Measurements from ENCODE around the gene CAPSL.
A peak's percentile ranks its signal among the peaks of the same experiment; 100 is the strongest.
"Not testable (repeated sequence)": the region's sequence is repeated elsewhere in the genome, so short reads cannot be mapped to it uniquely, and the experiment has no call there.

CAPSL gene

DNA sequence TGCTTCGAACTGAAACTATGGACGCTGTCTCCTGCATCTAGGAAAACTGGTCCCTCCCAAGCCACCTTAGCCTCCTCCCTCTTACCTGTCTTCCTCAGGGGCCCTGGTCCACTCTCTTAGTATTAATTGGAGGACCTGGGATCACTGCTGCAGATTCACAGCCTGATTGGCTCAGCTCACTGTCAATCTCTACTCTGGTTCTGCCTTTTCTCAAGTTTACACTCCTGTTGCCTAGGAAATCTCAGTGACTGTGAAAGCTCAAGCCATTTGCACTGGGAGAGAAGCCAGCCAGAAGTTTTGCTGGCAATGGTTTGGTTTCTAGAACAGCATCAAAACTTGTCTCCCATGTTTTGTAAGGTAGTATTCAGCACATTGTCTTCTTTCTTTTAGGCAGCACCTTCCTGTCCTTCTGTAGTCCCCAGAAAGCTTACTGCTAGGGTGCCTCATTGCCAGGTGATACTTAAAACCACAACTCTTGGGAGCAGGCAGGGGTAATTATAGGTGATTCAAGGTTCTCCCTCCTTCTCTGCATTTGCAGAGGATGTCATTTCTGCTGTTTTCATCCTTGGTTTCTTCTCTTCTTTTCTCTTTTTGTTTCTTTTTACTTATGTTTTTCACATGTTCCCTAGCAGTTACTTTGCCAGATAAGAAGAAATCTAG is at the start of gene CAPSL:
TSS of gene CAPSL (minus strand) at position 55 of the 660 bp plus-strand sequence. CDS start 17,502 bp downstream, outside the sequence.
- no peak for DNase-seq

DNA sequence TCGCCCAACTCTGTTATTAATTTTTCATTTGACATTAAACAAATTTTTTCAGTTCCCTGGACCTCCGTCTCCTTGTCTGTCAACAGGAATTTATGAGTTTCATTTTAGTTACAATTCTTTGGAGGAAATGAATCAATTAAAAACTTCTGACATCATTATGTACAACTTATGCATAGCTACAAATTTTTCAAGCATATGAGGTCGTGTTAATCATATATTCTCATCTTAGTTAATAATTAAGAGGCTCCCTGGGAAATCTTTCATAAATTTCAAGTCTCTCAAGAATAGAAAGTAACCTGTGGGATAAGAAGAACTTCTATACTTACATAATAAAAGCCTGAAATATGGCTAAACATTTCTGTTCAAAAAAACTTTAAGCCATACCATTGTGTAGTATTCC is 49.4 kb upstream of the CAPSL start:
- DNase-seq = no peak

DNA sequence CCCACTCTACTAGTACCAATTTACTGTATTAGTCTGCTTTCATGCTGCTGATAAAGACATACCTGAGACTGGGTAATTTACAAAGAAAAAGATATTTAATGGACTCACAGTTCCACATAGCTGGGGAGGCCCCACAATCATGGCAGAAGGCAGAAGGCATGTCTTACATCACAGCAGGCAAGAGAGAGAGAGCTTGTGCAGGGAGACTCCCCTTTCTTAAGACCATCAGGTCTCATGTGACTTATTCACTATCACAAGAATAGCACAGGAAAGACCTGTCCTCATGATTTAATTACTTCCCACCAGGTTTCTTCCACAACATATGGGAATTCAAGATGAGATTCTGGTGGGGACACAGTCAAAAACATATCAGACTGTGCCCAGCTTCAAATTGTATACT is 41.3 kb upstream of the CAPSL start:
- DNase-seq = no peak

- DNase-seq = not testable (repeated sequence)
Observed at GRCh38 chr5:35976859-35977258, 38.4 kb upstream of the CAPSL start.

DNA sequence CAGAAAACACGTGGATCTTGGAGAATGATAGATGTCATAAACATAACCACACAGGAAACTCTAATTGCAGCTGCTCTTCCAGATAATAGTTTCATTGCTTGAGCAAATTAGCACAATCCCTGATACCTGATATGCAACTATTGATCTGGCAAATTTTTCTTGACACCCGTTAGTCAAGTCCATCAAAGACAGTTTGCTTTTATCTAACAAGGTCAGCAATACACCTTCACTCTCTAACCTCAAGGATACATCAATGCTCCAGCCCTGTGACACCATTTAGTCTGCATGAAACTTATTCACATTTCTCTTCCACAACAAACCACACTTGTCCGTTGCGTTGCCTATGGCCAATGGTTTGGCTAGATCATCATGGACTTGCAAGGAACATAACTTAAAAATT is 36.1 kb upstream of the CAPSL start:
- no peak for DNase-seq

- DNase-seq = no peak
Observed at GRCh38 chr5:35971878-35972210, 33.4 kb upstream of the CAPSL start.

DNA sequence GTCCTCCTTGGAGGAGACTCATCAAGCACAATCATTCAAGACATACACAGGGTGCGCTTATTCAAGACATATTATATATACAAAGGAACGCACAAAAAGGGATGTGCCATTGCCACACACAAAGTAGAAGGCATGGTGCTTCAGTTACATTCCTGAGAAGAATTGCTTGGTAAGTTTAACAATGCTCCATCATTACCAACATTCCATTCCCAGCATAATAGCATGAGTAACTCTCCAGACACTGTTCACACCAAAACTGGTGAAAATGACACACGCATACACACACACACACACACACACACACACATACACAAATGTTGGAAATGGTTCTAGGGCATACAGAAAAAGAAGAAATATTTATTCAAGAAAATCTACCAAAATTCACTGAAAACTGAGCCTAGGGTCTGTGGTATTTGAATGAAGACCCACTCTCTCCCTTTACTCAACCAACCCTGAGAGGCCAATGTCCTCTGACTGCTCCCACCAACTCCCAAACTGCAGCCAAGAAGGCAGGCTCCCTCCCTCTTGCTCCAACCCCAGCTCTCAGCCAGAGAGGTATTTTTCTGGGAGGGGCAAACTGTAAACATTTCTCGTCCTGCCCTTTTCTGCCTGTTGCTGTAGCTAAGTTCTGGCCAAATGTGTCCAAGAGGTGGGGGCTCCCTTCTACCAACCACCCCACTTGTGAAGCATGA is 32.9 kb upstream of the CAPSL start:
- DNase-seq = no peak

DNA sequence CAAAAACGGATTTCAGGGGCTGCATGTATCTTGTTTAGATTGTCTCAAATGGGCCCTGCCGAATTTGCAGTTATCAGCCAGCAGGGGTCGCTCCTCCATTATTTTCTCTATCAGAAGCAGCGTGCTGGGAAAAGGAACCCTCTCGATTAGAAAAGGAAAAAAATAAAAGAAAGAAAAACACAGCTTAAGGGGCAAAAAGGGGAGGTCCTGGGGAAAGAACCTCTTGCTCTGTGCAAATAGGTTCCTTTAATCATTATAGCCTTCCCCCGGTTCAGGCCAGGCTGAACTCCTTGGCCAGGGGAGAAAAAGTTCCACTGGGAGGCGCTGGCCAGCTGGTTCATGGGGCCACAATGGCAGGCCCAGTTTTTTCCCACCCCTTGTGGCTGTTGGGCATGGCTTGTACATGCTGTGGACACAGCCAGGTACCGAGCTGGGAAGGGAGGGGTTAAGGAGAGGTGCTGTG is 25.0 kb upstream of the CAPSL start:
- DNase-seq = no peak

- no peak for DNase-seq
Observed at GRCh38 chr5:35960328-35960727, 21.9 kb upstream of the CAPSL start.

DNA sequence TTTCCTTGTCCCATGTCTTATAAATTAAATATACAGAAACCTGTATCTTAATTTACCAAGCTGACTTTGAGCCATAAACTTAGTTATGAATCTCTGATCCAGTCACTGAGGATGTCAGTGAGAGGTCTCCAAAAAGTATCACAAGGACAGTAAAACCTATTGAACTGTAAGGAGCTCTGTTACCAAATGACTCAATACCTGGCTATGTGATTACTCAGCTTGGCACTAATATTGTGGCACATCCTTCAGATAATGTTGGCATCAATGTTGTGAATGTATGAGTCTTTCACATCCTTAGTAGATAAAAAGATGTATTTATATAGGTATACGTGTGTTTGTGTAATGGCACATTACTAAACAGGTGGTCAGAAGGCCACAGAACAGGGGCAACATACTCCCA is 18.0 kb upstream of the CAPSL start:
- DNase-seq = no peak

DNA sequence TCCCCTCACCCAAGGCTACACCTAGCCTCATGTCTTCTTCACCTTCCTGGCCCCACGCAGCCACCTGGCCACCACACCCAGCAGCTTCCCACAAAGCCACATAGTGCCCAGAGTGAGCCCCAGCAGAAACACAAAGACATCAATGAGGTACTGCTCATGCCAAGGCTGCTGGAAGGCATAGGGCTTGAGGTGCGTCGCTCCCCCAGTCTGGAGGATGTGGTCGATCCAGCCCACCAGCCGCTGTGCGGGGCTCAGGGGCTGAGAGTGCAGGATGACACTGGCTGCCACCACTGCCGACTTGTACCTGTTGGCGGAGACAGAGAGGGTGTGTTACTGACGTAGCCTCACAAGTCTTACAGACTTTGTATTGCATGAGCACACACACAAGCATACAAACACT is 15.8 kb upstream of the CAPSL start:
- no peak for DNase-seq

- DNase-seq = no peak
Observed at GRCh38 chr5:35947085-35947484, 8.7 kb upstream of the CAPSL start.

- no peak for DNase-seq
Observed at GRCh38 chr5:35939639-35940038, 1.2 kb upstream of the CAPSL start.

GRCh38 chr5:35926389-35927051 is 11.9 kb downstream of the CAPSL start:
- no peak for DNase-seq

DNA sequence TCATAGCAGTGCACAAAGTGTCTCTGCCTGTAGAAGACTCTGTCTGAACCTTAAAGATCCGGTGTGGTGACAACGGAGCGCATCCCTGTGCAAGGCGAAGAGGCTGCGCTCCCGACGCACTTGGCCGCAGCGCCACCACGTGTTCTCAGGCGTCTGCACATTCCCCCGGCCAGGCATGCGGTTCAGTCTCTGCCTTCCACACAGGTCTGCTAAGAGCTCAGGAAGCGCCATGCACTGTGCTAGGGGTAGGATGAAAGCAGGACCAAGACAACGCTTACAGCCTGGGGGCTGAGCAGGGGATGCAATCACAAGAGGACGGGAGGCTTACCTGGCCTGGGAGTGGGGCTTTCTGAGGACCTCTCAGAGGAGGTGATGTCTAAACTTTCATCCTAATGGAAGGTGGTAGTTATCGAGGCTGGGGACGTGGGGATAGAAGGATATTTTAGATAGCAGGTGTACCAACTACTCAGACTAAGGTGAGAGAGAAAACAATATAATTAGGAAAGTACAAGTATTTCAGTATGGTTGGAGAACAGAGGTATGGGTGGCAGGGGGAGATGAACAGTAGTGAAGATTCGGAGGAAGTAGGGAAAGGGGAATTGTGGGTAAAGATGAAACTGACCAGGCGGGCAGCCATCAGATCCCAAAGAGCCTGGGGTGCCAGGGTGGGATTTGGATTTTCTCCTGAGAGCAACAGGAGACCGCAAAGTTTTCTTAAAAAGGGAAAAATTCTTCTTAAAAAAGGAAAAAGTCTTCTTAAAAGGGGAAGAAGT is 13.3 kb downstream of the CAPSL start:
- peak; percentile 89 for DNase-seq

DNA sequence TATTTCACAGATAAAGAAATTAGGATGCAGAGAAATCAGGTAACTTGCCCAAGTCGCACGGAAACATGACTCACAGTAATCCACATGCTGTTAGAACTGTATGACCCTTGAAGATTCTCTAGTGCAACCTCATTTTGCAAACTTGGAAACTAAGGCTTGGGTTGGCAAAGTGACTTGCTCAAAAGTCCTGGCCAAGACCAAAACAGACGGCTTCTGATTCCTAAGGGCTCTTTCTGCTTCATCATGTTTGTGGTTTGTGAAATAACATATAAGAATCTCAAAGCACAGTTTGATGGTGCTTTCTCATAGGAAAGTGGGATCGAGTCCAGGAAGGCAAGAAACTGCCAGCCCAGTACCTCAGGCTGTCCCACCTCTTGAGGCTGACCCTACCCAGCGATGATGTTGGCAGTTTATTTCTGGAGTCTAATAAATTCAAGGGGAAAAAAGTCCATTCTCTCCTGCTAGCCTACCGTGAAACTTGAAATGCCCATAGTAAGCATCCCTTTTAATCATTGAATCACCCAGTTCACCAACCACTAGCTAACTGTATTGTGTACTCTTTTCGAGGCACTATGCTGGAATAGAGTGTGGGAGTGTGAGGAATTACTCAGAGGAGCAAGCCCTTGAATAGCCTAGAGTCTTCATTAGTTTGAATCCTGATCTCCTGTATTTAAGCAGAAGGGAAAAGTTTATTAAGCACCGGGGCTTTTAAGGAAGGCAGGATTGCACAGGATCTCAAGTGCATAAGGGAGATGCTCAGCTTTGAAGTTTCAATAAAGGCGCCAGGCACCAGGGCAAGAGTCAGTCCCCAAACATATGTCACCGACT is 14.1 kb downstream of the CAPSL start:
- no peak for DNase-seq

GRCh38 chr5:35922468-35922867 is 16.0 kb downstream of the CAPSL start:
- DNase-seq = no peak

DNA sequence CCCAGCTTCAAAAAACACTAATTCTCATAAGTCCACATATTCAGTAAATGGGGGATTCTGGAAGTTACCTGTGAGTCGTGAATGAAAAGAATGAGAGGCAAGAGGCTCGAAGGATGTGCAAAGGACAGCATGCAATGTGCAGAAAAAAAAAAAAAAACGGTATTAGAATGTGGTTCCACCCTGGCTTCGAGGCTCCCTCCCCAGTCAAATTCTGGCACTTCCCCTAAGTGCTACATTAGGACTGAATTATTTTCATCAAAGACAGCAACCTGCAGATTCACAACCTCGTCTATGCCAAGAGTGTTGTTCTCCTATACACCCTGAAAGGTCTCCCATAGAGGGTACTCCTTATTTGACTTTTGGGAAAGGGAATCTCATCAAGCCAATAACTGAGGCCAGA is 16.5 kb downstream of the CAPSL start:
- no peak for DNase-seq

GRCh38 chr5:35920890-35921289 is 17.5 kb downstream of the CAPSL start:
- no peak for DNase-seq

DNA sequence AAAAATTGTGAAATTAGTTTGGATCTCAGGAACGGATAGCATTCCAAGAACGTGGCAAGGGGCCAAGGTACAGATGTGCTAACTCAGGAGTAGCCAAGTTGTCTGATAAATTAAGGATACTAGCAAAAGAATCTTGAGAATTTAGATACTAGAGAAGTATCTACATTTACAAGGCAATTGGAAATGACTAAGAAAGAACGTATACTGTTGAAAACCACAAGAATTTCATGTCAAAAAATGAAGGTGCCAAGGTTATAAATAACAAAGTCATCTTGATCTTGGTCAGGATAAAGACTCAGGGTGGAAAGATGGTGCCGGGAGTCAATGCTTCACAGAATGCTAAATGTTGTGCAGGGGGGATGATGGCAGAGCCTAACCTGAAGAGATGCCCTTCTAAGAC is 19.2 kb downstream of the CAPSL start:
- no peak for DNase-seq

GRCh38 chr5:35908814-35909213 is 29.6 kb downstream of the CAPSL start:
- DNase-seq = no peak

DNA sequence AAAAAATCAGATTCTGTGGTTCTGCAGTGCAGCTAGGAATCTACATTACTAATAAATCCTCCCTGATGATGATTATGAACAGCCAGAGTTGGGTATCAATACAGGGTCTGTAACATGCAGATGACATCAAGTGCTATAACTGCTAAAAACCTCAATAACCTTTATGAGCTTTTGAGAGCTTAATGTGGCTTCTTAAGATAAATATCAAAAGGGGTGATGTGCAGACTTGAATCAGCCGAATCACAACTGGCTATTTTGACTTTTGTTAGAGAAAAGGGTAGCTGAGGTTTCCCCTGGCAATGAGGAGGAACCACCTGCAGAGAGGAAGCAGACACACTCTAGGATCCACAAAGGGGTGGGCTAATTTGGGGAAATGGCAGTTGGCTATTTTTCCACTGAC is 30.2 kb downstream of the CAPSL start:
- DNase-seq = no peak

Data from activated CD8-positive, alpha-beta memory T cell treated with anti-CD3 and anti-CD28 coated beads, Interleukin-2, amount 50 U/mL, for 48 hours (primary cell).